GM23248 (cell line): Measurements from ENCODE around the gene SIAE.

ENCODE experiments used
- EZH2 ChIP-seq: fragments of 200-600 bp; sonication (generic); IDR thresholded peaks from 2 replicates; pipeline ENCODE4 v1.6.1; 2018; ENCODE audit warnings: antibody characterized with exemption, mild to moderate bottlenecking; ENCODE audit not compliant: insufficient read depth, poor library complexity, severe bottlenecking
- EZH2phosphoT487 ChIP-seq: fragments of 200-600 bp; sonication (generic); IDR thresholded peaks from 2 replicates; pipeline ENCODE4 v1.6.1; 2018; ENCODE audit warnings: antibody characterized with exemption, moderate library complexity, mild to moderate bottlenecking, low read depth; ENCODE audit not compliant: insufficient read depth

DNA sequence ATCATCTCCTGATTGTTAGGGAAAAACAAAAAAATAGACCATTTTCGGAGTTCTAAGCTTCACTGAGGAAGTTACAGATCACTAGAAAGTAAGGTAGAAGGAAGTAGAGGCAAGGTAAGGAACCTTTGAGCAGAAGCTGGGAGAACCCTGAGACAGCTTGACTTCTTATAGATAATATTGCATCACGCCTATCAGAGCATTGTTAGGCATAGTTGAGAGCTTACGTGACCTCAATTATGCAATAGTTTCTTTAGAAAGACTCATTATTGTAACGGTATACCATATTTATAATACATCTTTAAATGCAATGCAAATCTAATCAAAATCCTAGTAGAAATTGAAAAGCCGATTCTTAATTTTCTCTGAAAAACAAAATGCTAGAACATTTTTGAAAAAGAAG is 46.0 kb downstream of the SIAE start:
- no peak for TF ChIP-seq EZH2
- no peak for TF ChIP-seq EZH2phosphoT487
